Body of pancreas (tissue), 4 donors: Measurements from ENCODE around the gene MPND.

Experiments
- CTCF ChIP-seq, 7 experiments: fragments of 450-650 bp in 4 of 7; fragments of 200-600 bp in 3 of 7; sonication (generic) in 3 of 7; IDR thresholded peaks; one replicate each; pipeline ENCODE4 v1.5.1; 2016 to 2019; ENCODE audit warnings: antibody characterized with exemption in 7 of 7
- POLR2A ChIP-seq, 3 donors: fragments of 450-650 bp; IDR thresholded peaks; one replicate each; pipeline ENCODE4 v1.6.1; 2016; ENCODE audit warnings: antibody characterized with exemption in 3 of 3, mild to moderate bottlenecking in 2 of 3

GRCh38 chr19:4391306-4391693 is 47.9 kb downstream of the MPND start:
- TF ChIP-seq CTCF (IDR thresholded peaks at IDR 0.05) (no peak), POLR2A (IDR thresholded peaks at IDR 0.05) (no peak)
